ENCODE results near the gene C1QL3. TPM values are rescaled to one million over a fixed set of nuclear protein-coding genes. Genes with fewer than 3 reads are reported as not detected.

C1QL3 gene
- total RNA-seq, 2 donors from 2014 or later = 0.20 TPM; not detected in 1

- Mint-ChIP-seq H3K27ac (no peak overlapping the region), H3K4me1 (no peaks in the 10 kb centered on the region), H3K4me3 (no peak overlapping the region), H3K27me3 (ENCODE audit: insufficient read depth) (no peaks in the 10 kb centered on the region), H3K9me3 (no peaks in the 10 kb centered on the region), H3K36me3 (ENCODE audit: low read depth) (no peaks in the 10 kb centered on the region)
- Histone ChIP-seq H3K9me3 (ENCODE audit: control insufficient read depth, low read length) (no peaks in the 10 kb centered on the region), H3K4me1 (ENCODE audit: control insufficient read depth, insufficient read depth, low read length) (no peaks in the 10 kb centered on the region), H3K27ac (ENCODE audit: low read depth, low read length) (no peak overlapping the region), H3K4me3 (ENCODE audit: low read length) (no peak overlapping the region), H3K9ac (ENCODE audit: extremely low read depth, low read length, poor library complexity, severe bottlenecking) (no peak overlapping the region), H3K27me3 (ENCODE audit: control insufficient read depth, insufficient read depth, low read length, poor library complexity, severe bottlenecking) (no peaks in the 10 kb centered on the region), H3K36me3 (ENCODE audit: control insufficient read depth, insufficient read depth, low read length) (no peaks in the 10 kb centered on the region)
- 84 to 90% methylated on average over 4 to 5 of the region's 5 CpGs for WGBS, 2 experiments (ENCODE audit: insufficient coverage in 1 of 2, insufficient read length in 1 of 2)
- no peak for DNase-seq
- no peak for TF ChIP-seq CTCF (conservative IDR thresholded peaks at IDR 0.05)
These were observed 11.7 kb downstream of the C1QL3 start for GRCh38 chr10:16509996-16510395.

- Mint-ChIP-seq H3K36me3 (ENCODE audit: low read depth) (no peaks in the 10 kb centered on the region), H3K4me1 (no peaks in the 10 kb centered on the region), H3K27me3 (ENCODE audit: insufficient read depth) (no peaks in the 10 kb centered on the region), H3K4me3 (no peak overlapping the region), H3K9me3 (no peaks in the 10 kb centered on the region), H3K27ac (no peak overlapping the region)
- no peak overlapping the region for H3K9ac ChIP-seq (ENCODE audit: extremely low read depth, low read length, poor library complexity, severe bottlenecking)
- H3K4me3 ChIP-seq (ENCODE audit: low read length) = no peak overlapping the region
- no peak for TF ChIP-seq CTCF (conservative IDR thresholded peaks at IDR 0.05)
- 100% methylated on average over 1 of the region's 1 CpG; no CpG with 5 or more reads in 1 of the 2 experiments for WGBS, 2 experiments (ENCODE audit: insufficient coverage in 1 of 2, insufficient read length in 1 of 2)
- H3K4me1 ChIP-seq (ENCODE audit: control insufficient read depth, insufficient read depth, low read length) = no peaks in the 10 kb centered on the region
- no peak for DNase-seq
- H3K9me3 ChIP-seq (ENCODE audit: control insufficient read depth, low read length) = no peaks in the 10 kb centered on the region
- H3K27ac ChIP-seq (ENCODE audit: low read depth, low read length) = no peak overlapping the region
- H3K27me3 ChIP-seq (ENCODE audit: control insufficient read depth, insufficient read depth, low read length, poor library complexity, severe bottlenecking) = no peaks in the 10 kb centered on the region
- H3K36me3 ChIP-seq (ENCODE audit: control insufficient read depth, insufficient read depth, low read length) = no peaks in the 10 kb centered on the region
These were observed 16.5 kb downstream of the C1QL3 start for GRCh38 chr10:16505161-16505560.

GRCh38 chr10:16497911-16498310 lies 23.8 kb downstream of the C1QL3 start:
- no peak overlapping the region for H3K27ac ChIP-seq (ENCODE audit: low read depth, low read length)
- no peaks in the 10 kb centered on the region for H3K9me3 ChIP-seq (ENCODE audit: control insufficient read depth, low read length)
- Mint-ChIP-seq H3K9me3 (no peaks in the 10 kb centered on the region), H3K36me3 (ENCODE audit: low read depth) (no peaks in the 10 kb centered on the region), H3K27me3 (ENCODE audit: insufficient read depth) (no peaks in the 10 kb centered on the region), H3K27ac (no peak overlapping the region), H3K4me1 (peaks cover 3% of the 10 kb centered on the region), H3K4me3 (no peak overlapping the region)
- TF ChIP-seq CTCF (conservative IDR thresholded peaks at IDR 0.05) = no peak
- 91 to 93% methylated on average over 3 to 4 of the region's 4 CpGs for WGBS, 2 experiments (ENCODE audit: insufficient coverage in 1 of 2, insufficient read length in 1 of 2)
- H3K9ac ChIP-seq (ENCODE audit: extremely low read depth, low read length, poor library complexity, severe bottlenecking) = no peak overlapping the region
- no peak overlapping the region for H3K4me3 ChIP-seq (ENCODE audit: low read length)
- H3K4me1 ChIP-seq (ENCODE audit: control insufficient read depth, insufficient read depth, low read length) = no peaks in the 10 kb centered on the region
- no peaks in the 10 kb centered on the region for H3K27me3 ChIP-seq (ENCODE audit: control insufficient read depth, insufficient read depth, low read length, poor library complexity, severe bottlenecking)
- H3K36me3 ChIP-seq (ENCODE audit: control insufficient read depth, insufficient read depth, low read length) = no peaks in the 10 kb centered on the region
- no peak for DNase-seq

Data from endodermal cell (in vitro differentiated cells).